Measurements from ENCODE around the gene SAFB2.
A peak's percentile ranks its signal among the peaks of the same experiment; 100 is the strongest.

Gene SAFB2

GRCh38 chr19:5622465-5623396 lies at the start of gene SAFB2, which contains the start of gene SAFB:
TSS of gene SAFB2 (minus strand) at chr19:5622776. CDS start at chr19:5622715, 61 bp downstream.
TSS of gene SAFB (plus strand) at chr19:5623083. CDS start at chr19:5623206, 123 bp downstream.
- Mint-ChIP-seq H3K4me1 (ENCODE audit: low read depth) (peaks cover 77% of the 10 kb centered on the region), H3K36me3 (ENCODE audit: low read depth) (peaks cover 82% of the 10 kb centered on the region), H3K27me3 (no peaks in the 10 kb centered on the region), H3K9me3 (no peaks in the 10 kb centered on the region), H3K4me3 (peak within 1 kb of the TSS; percentile 100), H3K27ac (peak within 1 kb of the TSS; percentile 100)

GRCh38 chr19:5671600-5671999 lies 49.0 kb upstream of the SAFB2 start:
- Mint-ChIP-seq H3K27me3 (no peaks in the 10 kb centered on the region), H3K4me1 (ENCODE audit: low read depth) (no peaks in the 10 kb centered on the region), H3K4me3 (no peak overlapping the region), H3K27ac (peak overlapping the region; percentile 21), H3K36me3 (ENCODE audit: low read depth) (peaks cover 40% of the 10 kb centered on the region), H3K9me3 (no peaks in the 10 kb centered on the region)

GRCh38 chr19:5669212-5669611 lies 46.6 kb upstream of the SAFB2 start:
- Mint-ChIP-seq H3K4me1 (ENCODE audit: low read depth) (peaks cover 16% of the 10 kb centered on the region), H3K4me3 (no peak overlapping the region), H3K36me3 (ENCODE audit: low read depth) (peaks cover 62% of the 10 kb centered on the region), H3K27me3 (no peaks in the 10 kb centered on the region), H3K27ac (no peak overlapping the region), H3K9me3 (no peaks in the 10 kb centered on the region)

GRCh38 chr19:5667751-5668271 lies 45.2 kb upstream of the SAFB2 start:
- Mint-ChIP-seq H3K4me1 (ENCODE audit: low read depth) (peaks cover 16% of the 10 kb centered on the region), H3K36me3 (ENCODE audit: low read depth) (peaks cover 65% of the 10 kb centered on the region), H3K9me3 (no peaks in the 10 kb centered on the region), H3K27me3 (no peaks in the 10 kb centered on the region), H3K4me3 (no peak overlapping the region), H3K27ac (no peak overlapping the region)

GRCh38 chr19:5666921-5667610 lies 44.5 kb upstream of the SAFB2 start:
- Mint-ChIP-seq H3K27ac (peak overlapping the region; percentile 40), H3K4me1 (ENCODE audit: low read depth) (peaks cover 16% of the 10 kb centered on the region), H3K4me3 (no peak overlapping the region), H3K27me3 (no peaks in the 10 kb centered on the region), H3K36me3 (ENCODE audit: low read depth) (peaks cover 64% of the 10 kb centered on the region), H3K9me3 (no peaks in the 10 kb centered on the region)

GRCh38 chr19:5665781-5666513 lies 43.4 kb upstream of the SAFB2 start:
- no peaks in the 10 kb centered on the region for H3K9me3 Mint-ChIP-seq
- H3K4me3 Mint-ChIP-seq: no peak overlapping the region
- H3K27ac Mint-ChIP-seq: peak overlapping the region; percentile 75
- H3K36me3 Mint-ChIP-seq (ENCODE audit: low read depth): peaks cover 69% of the 10 kb centered on the region
- H3K4me1 Mint-ChIP-seq (ENCODE audit: low read depth): peaks cover 16% of the 10 kb centered on the region
- H3K27me3 Mint-ChIP-seq: no peaks in the 10 kb centered on the region

- H3K27ac Mint-ChIP-seq: no peak overlapping the region
- no peaks in the 10 kb centered on the region for H3K9me3 Mint-ChIP-seq
- H3K36me3 Mint-ChIP-seq (ENCODE audit: low read depth): peaks cover 71% of the 10 kb centered on the region
- H3K27me3 Mint-ChIP-seq: no peaks in the 10 kb centered on the region
- no peak overlapping the region for H3K4me3 Mint-ChIP-seq
- peaks cover 16% of the 10 kb centered on the region for H3K4me1 Mint-ChIP-seq (ENCODE audit: low read depth)
These were observed 41.9 kb upstream of the SAFB2 start for GRCh38 chr19:5664515-5664914.

GRCh38 chr19:5663904-5664303 lies 41.3 kb upstream of the SAFB2 start:
- Mint-ChIP-seq H3K9me3 (no peaks in the 10 kb centered on the region), H3K4me3 (no peak overlapping the region), H3K4me1 (ENCODE audit: low read depth) (peaks cover 16% of the 10 kb centered on the region), H3K36me3 (ENCODE audit: low read depth) (peaks cover 65% of the 10 kb centered on the region), H3K27me3 (no peaks in the 10 kb centered on the region), H3K27ac (peak overlapping the region; percentile 45)

GRCh38 chr19:5661483-5661882 lies 38.9 kb upstream of the SAFB2 start:
- H3K27me3 Mint-ChIP-seq: no peaks in the 10 kb centered on the region
- H3K27ac Mint-ChIP-seq: no peak overlapping the region
- H3K36me3 Mint-ChIP-seq (ENCODE audit: low read depth): peaks cover 56% of the 10 kb centered on the region
- H3K4me1 Mint-ChIP-seq (ENCODE audit: low read depth): peaks cover 16% of the 10 kb centered on the region
- H3K4me3 Mint-ChIP-seq: no peak overlapping the region
- H3K9me3 Mint-ChIP-seq: no peaks in the 10 kb centered on the region

- Mint-ChIP-seq H3K27ac (no peak overlapping the region), H3K36me3 (ENCODE audit: low read depth) (peaks cover 59% of the 10 kb centered on the region), H3K4me1 (ENCODE audit: low read depth) (no peaks in the 10 kb centered on the region), H3K4me3 (no peak overlapping the region), H3K27me3 (no peaks in the 10 kb centered on the region), H3K9me3 (no peaks in the 10 kb centered on the region)
These were observed 32.8 kb upstream of the SAFB2 start for GRCh38 chr19:5655412-5655811.

- Mint-ChIP-seq H3K27me3 (no peaks in the 10 kb centered on the region), H3K9me3 (no peaks in the 10 kb centered on the region), H3K27ac (no peak overlapping the region), H3K4me3 (no peak overlapping the region), H3K4me1 (ENCODE audit: low read depth) (no peaks in the 10 kb centered on the region), H3K36me3 (ENCODE audit: low read depth) (peaks cover 62% of the 10 kb centered on the region)
These were observed 32.4 kb upstream of the SAFB2 start for GRCh38 chr19:5654931-5655330.

- Mint-ChIP-seq H3K4me3 (no peak overlapping the region), H3K4me1 (ENCODE audit: low read depth) (no peaks in the 10 kb centered on the region), H3K27ac (no peak overlapping the region), H3K9me3 (no peaks in the 10 kb centered on the region), H3K27me3 (no peaks in the 10 kb centered on the region), H3K36me3 (ENCODE audit: low read depth) (peaks cover 71% of the 10 kb centered on the region)
These were observed 29.7 kb upstream of the SAFB2 start for GRCh38 chr19:5652261-5652660.

GRCh38 chr19:5651361-5651760 lies 28.8 kb upstream of the SAFB2 start:
- peaks cover 75% of the 10 kb centered on the region for H3K36me3 Mint-ChIP-seq (ENCODE audit: low read depth)
- no peak overlapping the region for H3K27ac Mint-ChIP-seq
- no peak overlapping the region for H3K4me3 Mint-ChIP-seq
- no peaks in the 10 kb centered on the region for H3K4me1 Mint-ChIP-seq (ENCODE audit: low read depth)
- H3K9me3 Mint-ChIP-seq: no peaks in the 10 kb centered on the region
- H3K27me3 Mint-ChIP-seq: no peaks in the 10 kb centered on the region

GRCh38 chr19:5648464-5648863 lies 25.9 kb upstream of the SAFB2 start:
- no peak overlapping the region for H3K27ac Mint-ChIP-seq
- H3K9me3 Mint-ChIP-seq: no peaks in the 10 kb centered on the region
- H3K36me3 Mint-ChIP-seq (ENCODE audit: low read depth): peaks cover 81% of the 10 kb centered on the region
- no peak overlapping the region for H3K4me3 Mint-ChIP-seq
- no peaks in the 10 kb centered on the region for H3K4me1 Mint-ChIP-seq (ENCODE audit: low read depth)
- no peaks in the 10 kb centered on the region for H3K27me3 Mint-ChIP-seq
